Hippocampal formation (tissue), 2 donors: ENCODE data around the gene ACTR8.
"Not testable (repeated sequence)": the region's sequence is repeated elsewhere in the genome, so short reads cannot be mapped to it uniquely, and the experiment has no call there.

ENCODE experiments used
- DNase-seq, 2 donors: peaks; one replicate each; lab custom pipeline; 2025; lab: John Stamatoyannopoulos, UW

The ACTR8 gene

GRCh38 chr3:53881691-53882593, at the start of gene ACTR8:
TSS of gene ACTR8 (minus strand) at chr3:53882152. CDS start at chr3:53882101, 51 bp downstream.
- peak; percentile 72 to 89 for DNase-seq

GRCh38 chr3:53927208-53927872, 45.4 kb upstream of the ACTR8 start:
- DNase-seq: not testable (repeated sequence)

GRCh38 chr3:53921296-53921695, 39.3 kb upstream of the ACTR8 start:
- no peak for DNase-seq

GRCh38 chr3:53919741-53920140, 37.8 kb upstream of the ACTR8 start:
- DNase-seq: no peak

- no peak for DNase-seq
These were observed 31.4 kb upstream of the ACTR8 start for GRCh38 chr3:53913401-53913800.

- no peak for DNase-seq
These were observed 20.8 kb upstream of the ACTR8 start for GRCh38 chr3:53902711-53903110.

GRCh38 chr3:53902067-53902466, 20.1 kb upstream of the ACTR8 start:
- DNase-seq: no peak

GRCh38 chr3:53900666-53901331, 18.8 kb upstream of the ACTR8 start:
- DNase-seq: no peak

GRCh38 chr3:53899750-53900149, 17.8 kb upstream of the ACTR8 start:
- DNase-seq: no peak

GRCh38 chr3:53892286-53892637, 10.3 kb upstream of the ACTR8 start:
- DNase-seq: no peak

- peak; percentile 98 to 99 for DNase-seq
These were observed 9.7 kb upstream of the ACTR8 start, which contains the start of gene SELENOK for GRCh38 chr3:53891497-53892285. TSS of gene SELENOK (minus strand) at chr3:53891859.

- DNase-seq: no peak
These were observed 8.9 kb upstream of the ACTR8 start for GRCh38 chr3:53890726-53891475.

- DNase-seq: no peak
These were observed 6.3 kb upstream of the ACTR8 start for GRCh38 chr3:53888232-53888631.

- no peak for DNase-seq
These were observed 5.5 kb upstream of the ACTR8 start for GRCh38 chr3:53887446-53887845.

- DNase-seq: no peak
These were observed 3.3 kb upstream of the ACTR8 start for GRCh38 chr3:53885239-53885638.

- no peak for DNase-seq
These were observed 2.7 kb upstream of the ACTR8 start for GRCh38 chr3:53884623-53885022.

GRCh38 chr3:53883008-53883407, 1.1 kb upstream of the ACTR8 start:
- DNase-seq: no peak

GRCh38 chr3:53880396-53881345, 1.3 kb downstream of the ACTR8 start:
- no peak for DNase-seq

GRCh38 chr3:53865732-53866499, 16.0 kb downstream of the ACTR8 start:
- no peak for DNase-seq
